WI38 (cell line): Measurements from ENCODE around the gene MDK.

ENCODE experiments used
- H3K4me3 ChIP-seq: 2 replicates; pipeline ENCODE4 v1.5.1; 2011; ENCODE audit warnings: low read depth, mild to moderate bottlenecking, control low read depth, low read length
- TF ChIP-seq, protein P1 (sequence below): IDR thresholded peaks from 2 replicates; pipeline ENCODE4 v1.5.1; 2012; ENCODE audit warnings: low read depth, mild to moderate bottlenecking, control low read depth, low read length

Gene MDK

DNA sequence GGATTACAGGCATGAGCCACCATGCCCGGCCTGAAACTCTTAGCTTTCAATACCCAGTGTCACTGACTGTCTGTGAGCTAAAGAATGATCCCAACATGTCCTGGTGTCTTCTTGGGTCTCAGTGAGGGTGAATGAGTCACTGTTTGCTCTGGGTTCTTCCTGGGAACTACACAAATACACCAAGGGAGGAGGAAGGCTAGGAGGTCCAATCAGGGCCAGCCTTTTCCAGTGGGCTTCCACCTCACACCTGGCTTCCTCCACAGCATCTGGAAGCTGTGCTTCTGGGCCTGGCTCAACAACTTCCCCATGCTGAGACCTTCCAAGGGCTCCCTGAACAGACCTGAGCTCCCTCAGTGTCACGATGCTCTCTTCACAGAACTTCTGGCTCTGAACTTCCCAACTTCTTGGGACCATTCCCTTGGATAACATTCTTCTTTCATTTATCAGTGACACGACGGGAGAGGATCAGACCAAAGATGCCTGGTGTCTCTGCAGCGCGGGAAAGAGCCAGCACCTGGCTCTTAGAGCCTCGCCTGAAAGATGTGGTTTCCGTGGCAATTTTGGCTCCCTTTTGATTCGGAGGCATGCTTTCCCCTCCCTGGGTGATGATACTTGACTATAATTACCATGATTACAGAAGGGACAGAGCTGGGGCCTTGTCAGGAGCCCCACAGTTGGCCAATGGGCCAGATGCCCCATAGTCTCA lies 32.4 kb downstream of the MDK start:
- TF ChIP-seq, protein P1, sequence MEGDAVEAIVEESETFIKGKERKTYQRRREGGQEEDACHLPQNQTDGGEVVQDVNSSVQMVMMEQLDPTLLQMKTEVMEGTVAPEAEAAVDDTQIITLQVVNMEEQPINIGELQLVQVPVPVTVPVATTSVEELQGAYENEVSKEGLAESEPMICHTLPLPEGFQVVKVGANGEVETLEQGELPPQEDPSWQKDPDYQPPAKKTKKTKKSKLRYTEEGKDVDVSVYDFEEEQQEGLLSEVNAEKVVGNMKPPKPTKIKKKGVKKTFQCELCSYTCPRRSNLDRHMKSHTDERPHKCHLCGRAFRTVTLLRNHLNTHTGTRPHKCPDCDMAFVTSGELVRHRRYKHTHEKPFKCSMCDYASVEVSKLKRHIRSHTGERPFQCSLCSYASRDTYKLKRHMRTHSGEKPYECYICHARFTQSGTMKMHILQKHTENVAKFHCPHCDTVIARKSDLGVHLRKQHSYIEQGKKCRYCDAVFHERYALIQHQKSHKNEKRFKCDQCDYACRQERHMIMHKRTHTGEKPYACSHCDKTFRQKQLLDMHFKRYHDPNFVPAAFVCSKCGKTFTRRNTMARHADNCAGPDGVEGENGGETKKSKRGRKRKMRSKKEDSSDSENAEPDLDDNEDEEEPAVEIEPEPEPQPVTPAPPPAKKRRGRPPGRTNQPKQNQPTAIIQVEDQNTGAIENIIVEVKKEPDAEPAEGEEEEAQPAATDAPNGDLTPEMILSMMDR: no peak
- H3K4me3 ChIP-seq: no peak overlapping the region

DNA sequence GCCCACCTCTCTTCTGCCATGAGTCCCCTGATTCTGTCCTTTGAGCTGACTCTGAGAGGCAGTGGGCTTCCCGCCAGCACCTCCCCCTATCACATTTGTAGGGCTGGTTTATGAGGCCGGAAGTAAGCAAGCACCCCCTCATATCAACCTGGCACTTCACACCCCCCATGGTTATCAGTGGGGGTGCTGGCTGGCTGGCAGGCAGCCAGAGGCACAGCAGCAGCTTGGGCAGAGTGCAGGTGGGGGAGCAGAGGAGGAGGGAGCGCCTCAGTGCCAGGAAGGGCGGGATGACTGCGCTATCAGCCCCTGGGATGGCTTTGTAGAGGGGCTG lies 33.0 kb downstream of the MDK start:
- H3K4me3 ChIP-seq: no peak overlapping the region
- TF ChIP-seq, protein P1: no peak

DNA sequence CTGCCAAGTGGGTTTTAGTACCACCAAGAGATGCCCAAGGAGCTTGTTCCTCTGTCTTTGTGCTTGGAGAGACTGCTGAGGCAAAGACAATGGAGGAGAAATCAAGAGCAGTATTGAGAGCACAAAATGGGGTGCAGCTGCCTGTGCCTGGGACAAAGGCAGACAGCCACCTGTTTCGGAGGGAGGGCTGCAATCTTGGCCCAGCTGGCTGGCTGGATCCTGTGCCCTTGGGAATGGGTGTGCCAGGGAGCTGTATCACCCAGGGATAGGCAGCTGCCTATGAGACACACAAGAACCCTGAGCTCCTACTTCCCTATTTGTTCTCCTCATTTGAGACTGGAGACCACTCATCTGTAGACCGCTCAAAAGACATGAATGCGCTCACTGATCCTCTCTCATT lies 33.4 kb downstream of the MDK start:
- H3K4me3 ChIP-seq: no peak overlapping the region
- TF ChIP-seq, protein P1: no peak

DNA sequence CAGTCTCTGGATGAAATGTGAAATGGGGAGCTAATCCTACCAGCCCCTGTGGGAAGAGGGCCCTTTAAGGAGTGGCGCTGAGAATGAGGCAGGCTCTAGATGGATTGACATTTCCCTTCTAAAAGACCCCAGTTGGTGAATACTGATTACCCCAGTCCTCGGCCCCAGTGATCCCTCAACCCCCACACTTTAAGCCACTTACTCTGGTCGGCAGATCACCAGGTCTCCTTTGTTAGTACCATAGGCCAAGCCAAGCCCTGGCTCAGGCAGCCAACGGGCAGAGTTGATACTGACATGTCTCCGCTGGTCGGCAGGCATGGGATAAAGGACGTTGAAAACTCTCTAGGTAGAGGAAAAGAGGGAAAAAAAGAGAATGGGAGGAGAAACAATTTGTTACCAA lies 36.2 kb downstream of the MDK start:
- TF ChIP-seq, protein P1: no peak
- no peak overlapping the region for H3K4me3 ChIP-seq

DNA sequence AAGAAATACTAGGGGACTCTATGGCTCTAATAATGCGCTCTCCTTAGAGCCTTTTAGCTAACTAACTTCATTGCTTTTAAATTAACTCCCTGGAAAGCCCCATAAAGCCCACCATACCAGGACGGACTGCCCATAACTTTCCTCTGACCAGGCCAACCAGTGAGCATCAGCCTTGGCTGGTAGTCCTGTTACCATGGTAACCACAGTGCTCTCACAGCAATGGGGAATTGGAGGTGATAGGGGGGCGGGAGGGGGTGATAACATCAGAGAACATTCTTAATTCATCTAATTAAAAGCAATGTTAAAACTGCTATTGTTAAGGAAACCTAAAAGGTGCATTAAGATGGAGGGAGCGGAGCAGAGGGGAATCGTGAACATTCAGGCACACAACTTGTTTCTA lies 37.3 kb downstream of the MDK start:
- H3K4me3 ChIP-seq: no peak overlapping the region
- TF ChIP-seq, protein P1: no peak

DNA sequence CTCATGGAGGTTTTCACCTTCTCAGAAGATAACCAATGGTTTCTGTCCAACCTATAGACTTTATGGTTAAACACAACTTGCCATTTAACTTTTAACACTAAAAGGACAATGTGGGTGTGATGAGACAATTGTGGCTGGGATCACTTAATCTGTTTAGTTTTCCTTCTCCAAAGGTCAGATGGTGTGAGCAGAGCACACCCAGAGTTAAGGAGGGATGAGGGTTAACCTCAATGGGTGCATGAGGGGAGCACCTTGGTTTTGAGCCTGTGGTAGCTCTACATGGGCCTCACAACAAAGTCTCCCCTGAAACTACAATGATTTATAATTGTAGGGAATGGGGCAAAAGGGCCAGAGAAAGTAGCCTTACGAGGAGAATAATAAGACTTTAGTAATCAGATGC lies 39.0 kb downstream of the MDK start:
- TF ChIP-seq, protein P1: no peak
- no peak overlapping the region for H3K4me3 ChIP-seq

DNA sequence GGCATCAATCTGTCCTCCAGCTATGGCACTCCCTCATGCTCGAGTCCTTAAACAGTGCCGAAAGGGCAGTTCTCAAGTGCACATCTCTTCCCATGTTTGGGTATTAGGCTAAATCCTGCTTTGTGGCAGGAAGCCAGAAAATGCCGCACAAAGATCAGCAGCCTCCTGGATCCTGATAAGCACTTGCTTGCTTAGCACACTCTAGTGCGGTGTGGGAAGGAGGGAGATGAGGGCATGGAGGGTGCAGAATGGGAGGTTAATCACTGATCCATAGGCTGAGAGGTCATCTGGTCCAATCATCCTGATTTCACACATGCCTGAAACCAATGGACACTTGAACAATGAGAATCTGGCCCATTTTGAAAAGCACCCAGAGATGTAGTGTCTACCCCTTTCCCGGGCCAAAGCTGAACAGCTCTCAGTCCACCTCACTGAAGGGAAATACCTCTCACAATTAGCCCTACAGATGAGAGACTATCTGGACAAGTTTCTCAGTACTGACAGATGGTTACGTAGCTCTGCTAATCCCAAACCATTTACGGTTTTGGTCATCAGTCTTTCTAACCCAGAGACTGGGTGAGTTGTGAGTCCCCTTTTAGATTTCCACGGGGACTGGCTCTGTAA lies 39.9 kb downstream of the MDK start:
- no peak overlapping the region for H3K4me3 ChIP-seq
- TF ChIP-seq, protein P1: no peak
